C1 segment of cervical spinal cord (tissue), 14 donors: ENCODE measurements around the gene MATR3.
"Not testable (repeated sequence)": the region's sequence is repeated elsewhere in the genome, so short reads cannot be mapped to it uniquely, and the experiment has no call there.

Experiments
- DNase-seq, 14 donors: peaks; one replicate each; lab custom pipeline; 2025; lab: John Stamatoyannopoulos, UW

The MATR3 gene

GRCh38 chr5:139344177-139344576, 50.6 kb downstream of the MATR3 start:
- no peak for DNase-seq

DNA sequence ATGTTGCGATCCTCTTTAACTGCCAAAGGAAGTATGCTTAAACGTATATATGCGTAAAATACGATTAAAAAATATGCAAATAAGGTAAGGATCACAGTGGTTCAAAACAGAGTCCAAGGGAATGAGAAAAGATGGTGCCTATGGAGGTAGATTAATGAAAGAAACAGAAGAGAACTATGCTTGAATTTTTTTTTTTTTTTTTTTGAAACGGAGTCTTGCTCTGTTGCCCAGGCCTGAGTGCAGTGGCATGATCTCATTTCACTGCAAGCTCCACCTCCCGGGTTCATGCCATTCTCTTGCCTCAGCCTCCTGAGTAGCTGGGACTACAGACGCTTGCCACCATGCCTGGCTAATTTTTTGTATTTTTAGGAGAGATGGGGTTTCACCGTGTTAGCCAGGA, 51.9 kb downstream of the MATR3 start:
- not testable (repeated sequence) for DNase-seq

- not testable (repeated sequence) for DNase-seq
Observed at GRCh38 chr5:139347863-139348262, 54.3 kb downstream of the MATR3 start.

GRCh38 chr5:139354186-139354585, 60.6 kb downstream of the MATR3 start:
- no peak for DNase-seq

DNA sequence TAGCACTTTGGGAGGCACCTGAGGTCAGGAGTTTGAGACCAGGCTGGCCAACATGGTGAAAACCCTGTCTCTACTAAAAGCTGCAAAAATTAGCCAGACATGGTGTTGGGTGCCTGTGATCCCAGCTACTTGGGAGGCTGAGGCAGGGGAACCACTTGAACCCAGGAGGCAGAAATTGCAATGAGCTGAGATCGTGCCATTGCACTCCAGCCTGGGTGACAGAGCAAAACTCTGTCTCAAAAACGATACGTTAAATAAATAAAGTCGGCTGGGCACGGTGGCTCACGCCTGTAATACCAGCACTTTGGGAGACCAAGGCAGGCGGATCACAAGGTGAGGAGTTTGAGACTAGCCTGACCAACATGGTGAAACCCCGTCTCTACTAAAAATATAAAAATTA, 62.4 kb downstream of the MATR3 start:
- not testable (repeated sequence) for DNase-seq

- DNase-seq = no peak
Observed at GRCh38 chr5:139358064-139358463, 64.5 kb downstream of the MATR3 start.

DNA sequence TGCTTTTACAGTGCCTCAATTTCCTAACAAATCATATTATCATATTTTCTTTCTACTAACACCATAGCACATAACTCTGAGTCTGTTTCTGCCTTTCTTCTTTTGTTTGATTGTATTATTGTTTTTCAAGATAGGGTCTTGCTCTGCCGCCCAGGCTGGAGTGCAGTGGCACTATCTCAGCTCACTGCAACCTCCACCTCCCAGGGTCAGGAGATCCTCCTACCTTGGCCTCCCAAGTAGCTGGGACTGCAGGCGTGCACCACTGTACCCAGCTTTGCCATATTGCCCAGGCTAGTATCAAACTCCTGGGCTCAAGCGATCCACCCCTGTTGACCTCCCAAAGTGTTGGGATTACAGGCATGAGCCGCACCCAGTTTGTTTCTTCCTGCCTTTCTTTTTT, 66.8 kb downstream of the MATR3 start:
- no peak for DNase-seq

DNA sequence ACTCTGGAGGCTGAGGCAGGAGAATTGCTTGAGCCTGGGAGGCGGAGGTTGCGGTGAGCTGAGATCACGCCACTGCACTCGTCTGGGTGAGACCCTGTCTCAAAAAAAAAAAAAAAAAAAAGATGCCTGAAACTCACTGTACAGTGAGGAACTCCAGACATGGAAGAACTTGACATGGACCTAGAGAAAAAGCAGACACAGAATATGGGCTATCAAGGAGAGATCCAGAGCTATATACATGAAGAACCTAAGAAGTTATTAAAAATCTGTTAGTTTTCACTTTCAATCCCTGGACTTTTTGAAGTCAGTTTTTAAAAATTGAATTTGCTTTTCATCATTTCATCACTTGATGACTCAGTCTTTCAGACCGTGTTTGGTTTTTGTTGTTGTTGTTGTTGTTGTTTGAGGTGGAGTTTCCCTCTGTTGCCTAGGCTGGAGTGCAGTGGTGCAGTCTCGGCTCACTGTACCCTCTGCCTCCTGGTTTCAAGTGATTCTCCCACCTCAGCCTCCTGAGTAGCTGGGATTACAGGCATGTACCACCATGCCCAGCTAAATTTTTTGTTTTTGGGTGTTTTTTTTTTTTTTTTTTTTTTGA, 68.4 kb downstream of the MATR3 start:
- no peak for DNase-seq

GRCh38 chr5:139363937-139364336, 70.4 kb downstream of the MATR3 start:
- no peak for DNase-seq

DNA sequence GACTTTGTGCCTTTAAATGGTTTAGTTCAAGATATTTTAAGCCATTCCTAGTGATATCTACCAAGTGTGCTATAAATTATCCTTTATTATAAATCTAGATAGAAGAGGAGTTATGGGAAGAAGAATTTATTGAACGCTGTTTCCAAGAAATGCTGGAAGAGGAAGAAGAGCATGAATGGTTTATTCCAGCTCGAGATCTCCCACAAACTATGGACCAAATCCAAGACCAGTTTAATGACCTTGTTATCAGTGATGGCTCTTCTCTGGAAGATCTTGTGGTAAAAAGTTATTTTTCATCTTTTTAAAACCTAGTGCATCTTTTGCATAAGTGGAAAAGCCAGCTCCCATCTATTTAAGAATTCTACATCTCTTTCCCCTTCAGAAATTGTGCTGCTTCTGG, 70.9 kb downstream of the MATR3 start:
- no peak for DNase-seq

DNA sequence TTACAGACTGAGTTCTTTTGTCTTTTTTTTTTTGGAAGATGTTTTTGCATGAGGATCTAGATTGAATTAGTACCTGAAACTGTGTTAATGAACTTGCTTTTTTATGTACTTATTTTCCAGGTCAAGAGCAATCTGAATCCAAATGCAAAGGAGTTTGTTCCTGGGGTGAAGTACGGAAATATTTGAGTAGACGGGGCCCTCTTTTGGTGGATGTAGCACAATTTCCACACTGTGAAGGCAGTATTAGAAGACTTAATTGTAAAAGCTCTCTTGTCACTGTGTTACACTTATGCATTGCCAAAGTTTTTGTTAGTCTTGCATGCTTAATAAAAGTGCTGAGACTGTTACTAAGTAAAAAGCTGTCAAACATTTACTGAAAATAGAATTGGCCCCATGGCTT, 75.1 kb downstream of the MATR3 start:
- DNase-seq = no peak

DNA sequence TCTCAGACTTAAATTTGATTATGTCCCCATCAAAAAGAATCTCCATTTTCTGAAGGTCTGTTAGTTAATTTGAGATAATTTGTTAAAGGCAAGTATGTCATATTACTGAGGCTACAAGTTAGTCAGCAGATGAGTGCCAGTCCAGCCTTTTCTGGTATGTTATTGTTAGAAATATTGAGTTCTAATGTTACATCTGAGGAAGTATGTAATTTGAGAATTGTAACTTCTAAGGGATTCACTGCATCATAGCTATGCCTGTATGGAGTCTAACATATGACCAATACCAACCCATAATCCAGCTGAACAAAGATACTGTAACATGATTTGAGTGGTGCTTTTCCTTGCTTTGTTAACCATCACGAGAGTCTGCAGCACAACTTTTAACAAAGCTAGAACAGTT, 75.6 kb downstream of the MATR3 start:
- DNase-seq = no peak

DNA sequence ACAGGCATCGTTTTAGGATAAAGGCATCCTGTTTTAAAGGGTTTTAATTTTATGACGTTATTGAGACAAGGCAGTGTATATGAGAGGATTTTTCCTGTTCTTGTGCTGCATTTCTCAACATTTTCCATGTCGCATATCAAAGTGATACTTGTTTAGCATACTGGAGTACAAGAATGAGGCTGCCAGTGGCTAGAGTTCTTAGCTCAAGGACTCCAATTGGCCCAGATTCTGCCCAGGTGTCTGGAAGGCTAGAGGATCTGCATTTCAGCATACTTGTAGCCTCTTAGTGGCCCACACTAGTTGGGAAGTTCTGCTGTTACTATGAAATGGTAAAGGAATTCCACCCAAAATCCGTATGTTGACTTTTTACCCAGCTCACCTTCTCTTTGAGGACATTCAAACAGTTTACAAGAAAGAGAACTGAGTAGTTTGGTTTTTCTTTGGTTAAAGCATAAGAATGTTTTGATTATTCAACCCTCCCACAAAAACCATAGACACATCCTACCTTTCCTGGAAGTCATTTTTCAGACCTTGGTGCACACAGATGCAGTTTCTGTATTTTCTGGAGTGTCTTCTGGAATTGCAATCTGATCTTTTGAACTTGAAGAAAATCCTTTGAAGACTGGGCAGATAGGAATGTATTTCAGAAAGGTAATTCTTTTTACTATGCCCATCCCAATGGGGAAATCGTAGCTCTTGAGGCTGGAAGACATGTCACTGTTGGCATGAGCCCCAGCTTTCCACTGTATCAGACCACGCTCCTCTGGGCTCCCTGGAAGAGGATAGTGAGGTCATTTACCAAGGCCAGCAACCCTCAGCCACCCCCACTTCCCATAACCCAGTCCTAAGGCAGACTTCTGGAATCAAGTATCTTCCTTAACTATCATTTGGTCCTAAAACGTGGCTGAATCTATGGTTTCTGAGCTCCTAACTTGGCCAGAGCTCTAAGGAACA, 78.2 kb downstream of the MATR3 start:
- DNase-seq = no peak

DNA sequence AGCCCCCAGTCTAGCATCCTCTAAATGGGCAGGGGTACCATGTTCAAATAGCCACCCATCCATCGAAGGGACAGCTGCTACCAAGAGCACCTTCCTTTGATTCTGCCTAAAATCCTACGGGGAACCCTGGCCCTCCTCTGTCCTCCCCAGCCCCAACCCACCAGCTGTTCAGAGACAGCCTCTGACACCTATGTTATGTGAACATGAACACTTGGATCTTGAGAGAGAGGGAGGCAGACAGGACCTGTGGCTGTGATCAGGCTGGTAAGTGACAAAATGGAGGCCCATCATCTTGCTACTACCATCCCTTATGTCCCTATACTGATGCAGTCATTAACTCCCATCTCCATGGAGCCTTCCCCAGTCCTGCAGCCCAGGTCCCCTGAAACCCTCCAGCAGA, 81.4 kb downstream of the MATR3 start:
- DNase-seq = no peak

- no peak for DNase-seq
Observed at GRCh38 chr5:139376364-139376763, 82.8 kb downstream of the MATR3 start.

GRCh38 chr5:139377226-139377625, 83.7 kb downstream of the MATR3 start:
- no peak for DNase-seq

DNA sequence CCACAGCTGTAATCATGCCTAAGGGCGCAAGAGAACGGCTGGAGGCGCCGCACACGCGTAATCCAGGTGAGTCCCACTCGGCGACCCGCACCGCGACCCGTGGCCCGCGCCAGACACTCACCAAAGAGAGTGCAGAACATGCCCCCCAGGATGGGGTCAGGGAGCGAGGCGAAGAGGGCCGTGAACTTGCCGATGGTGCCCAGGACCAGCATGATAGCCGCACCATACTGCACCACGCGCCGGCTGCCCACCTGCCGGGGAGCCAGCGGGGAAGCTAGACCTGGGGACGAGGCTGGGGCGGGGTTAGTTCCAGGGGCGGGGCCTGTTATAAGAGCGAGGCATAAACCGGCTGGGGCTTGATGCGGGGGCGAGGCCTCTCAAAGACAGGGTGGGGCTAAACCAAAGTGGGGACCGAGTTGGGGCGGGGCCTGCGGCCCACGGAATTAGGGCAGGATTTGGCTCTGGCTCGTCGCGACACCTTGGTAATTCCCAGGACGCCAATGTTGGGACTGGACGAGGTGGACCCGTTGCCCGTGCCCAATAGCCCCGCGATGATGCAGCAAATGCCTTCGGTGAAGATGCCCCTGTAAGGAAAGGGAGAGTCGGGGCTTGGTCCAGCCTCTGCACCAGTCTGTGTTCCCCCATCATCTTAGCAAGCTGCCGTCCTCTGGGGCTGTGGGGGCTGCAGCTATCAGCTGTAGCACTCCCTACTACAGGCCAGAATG, 84.7 kb downstream of the MATR3 start:
- no peak for DNase-seq

GRCh38 chr5:139378941-139379361, 85.4 kb downstream of the MATR3 start:
- DNase-seq = no peak

GRCh38 chr5:139379626-139380449, 86.3 kb downstream of the MATR3 start:
- no peak for DNase-seq
